LNCaP clone FGC (cell line): ENCODE results near the gene SLC6A9.

Source experiments
- DNase-seq: peaks from one replicate; pipeline ENCODE4 v3.0.0-alpha.2; 2011; ENCODE audit warnings: low read depth
- H3K4me3 ChIP-seq: 2 replicates; pipeline ENCODE4 v1.5.1; 2011; ENCODE audit warnings: mild to moderate bottlenecking, low read depth, low read length, control low read depth
- CTCF ChIP-seq: IDR thresholded peaks from 2 replicates; pipeline ENCODE4 v1.5.1; 2012; ENCODE audit warnings: mild to moderate bottlenecking; ENCODE audit not compliant: control insufficient read depth, insufficient read depth; ENCODE audit errors: extremely low read depth

SLC6A9 gene

GRCh38 chr1:43980255-43981134, 50.8 kb downstream of the SLC6A9 start:
- no peak for DNase-seq
- no peak for TF ChIP-seq CTCF
- H3K4me3 ChIP-seq = peak overlapping the region; percentile 53

- no peak for DNase-seq
- no peak for TF ChIP-seq CTCF
- H3K4me3 ChIP-seq = peak overlapping the region; percentile 53
Observed at GRCh38 chr1:43979528-43980254, 51.6 kb downstream of the SLC6A9 start.

GRCh38 chr1:43979261-43979527, 52.1 kb downstream of the SLC6A9 start:
- H3K4me3 ChIP-seq = peak overlapping the region; percentile 53
- no peak for TF ChIP-seq CTCF
- DNase-seq = no peak

- no peak for DNase-seq
- peak within 1 kb of the TSS; percentile 65 for H3K4me3 ChIP-seq
- TF ChIP-seq CTCF = no peak
Observed at GRCh38 chr1:43978551-43979260, 52.6 kb downstream of the SLC6A9 start, which contains the start of gene B4GALT2. B4GALT2 (plus strand) TSS chr1:43979210; CDS start chr1:43981161, 1,951 bp downstream.

- no peak for TF ChIP-seq CTCF
- no peak for DNase-seq
- H3K4me3 ChIP-seq = peak overlapping the region; percentile 65
Observed at GRCh38 chr1:43978264-43978550, 53.1 kb downstream of the SLC6A9 start.

GRCh38 chr1:43977376-43978263, 53.6 kb downstream of the SLC6A9 start:
- no peak overlapping the region for H3K4me3 ChIP-seq
- no peak for TF ChIP-seq CTCF
- no peak for DNase-seq
